Neural progenitor cell (in vitro differentiated cells): ENCODE results near the gene PCDH7. TPM values are rescaled to one million over a fixed set of nuclear protein-coding genes. Genes with fewer than 3 reads are reported as not detected.

Experiments
- DNase-seq: peaks from one replicate; pipeline ENCODE4 v3.0.0-alpha.2; 2016; ENCODE audit warnings: low spot score
- H2AFZ ChIP-seq: fragments of 200-600 bp; sonication (generic); replicated peaks from 2 replicates; pipeline ENCODE4 v1.6.1; 2016; ENCODE audit warnings: antibody characterized with exemption
- H3F3A ChIP-seq: fragments of 200-600 bp; sonication (generic); 2 replicates; pipeline ENCODE4 v1.6.1; 2016; ENCODE audit warnings: antibody characterized with exemption, low read depth
- H3K27ac ChIP-seq: fragments of 200-600 bp; sonication (generic); 2 replicates; pipeline ENCODE4 v1.5.1; 2016; ENCODE audit warnings: mild to moderate bottlenecking
- H3K27me3 ChIP-seq: fragments of 200-600 bp; sonication (generic); 2 replicates; pipeline ENCODE4 v1.6.1; 2016; ENCODE audit warnings: mild to moderate bottlenecking, moderate library complexity
- H3K36me3 ChIP-seq: fragments of 200-600 bp; sonication (generic); 2 replicates; pipeline ENCODE4 v1.5.1; 2016
- H3K4me1 ChIP-seq: fragments of 200-600 bp; sonication (generic); 2 replicates; pipeline ENCODE4 v1.6.1; 2016; ENCODE audit warnings: mixed run types
- H3K4me2 ChIP-seq: fragments of 200-600 bp; sonication (generic); 2 replicates; pipeline ENCODE4 v1.6.1; 2016
- H3K4me3 ChIP-seq: fragments of 200-600 bp; sonication (generic); 2 replicates; pipeline ENCODE4 v1.5.1; 2016
- H3K79me2 ChIP-seq: fragments of 200-600 bp; sonication (generic); 2 replicates; pipeline ENCODE4 v1.6.1; 2016; ENCODE audit warnings: low read depth
- H3K9ac ChIP-seq: fragments of 200-600 bp; sonication (generic); 2 replicates; pipeline ENCODE4 v1.6.1; 2016
- H3K9me3 ChIP-seq: fragments of 200-600 bp; sonication (generic); 2 replicates; pipeline ENCODE4 v1.5.1; 2016; ENCODE audit warnings: low read depth
- H4K20me1 ChIP-seq: fragments of 200-600 bp; sonication (generic); 2 replicates; pipeline ENCODE4 v1.6.1; 2016; ENCODE audit warnings: low read depth
- H3K27ac Mint-ChIP-seq: 3 replicates; pipeline ENCODE4 v1.8.0; 2021; ENCODE audit warnings: mixed read lengths
- H3K27me3 Mint-ChIP-seq: 2 replicates; pipeline ENCODE4 v1.8.0; 2022; ENCODE audit warnings: low read depth, mild to moderate bottlenecking, inconsistent platforms, moderate library complexity, mixed read lengths; ENCODE audit not compliant: insufficient read depth
- H3K36me3 Mint-ChIP-seq: 3 replicates; pipeline ENCODE4 v1.8.0; 2021; ENCODE audit warnings: mixed read lengths
- H3K4me1 Mint-ChIP-seq: 3 replicates; pipeline ENCODE4 v1.8.0; 2021; ENCODE audit warnings: mixed read lengths
- H3K4me3 Mint-ChIP-seq: 3 replicates; pipeline ENCODE4 v1.8.0; 2021; ENCODE audit warnings: mild to moderate bottlenecking, moderate library complexity, mixed read lengths
- H3K9me3 Mint-ChIP-seq: 3 replicates; pipeline ENCODE4 v1.8.0; 2020; ENCODE audit warnings: mixed read lengths
- EZH2 ChIP-seq: fragments of 200-600 bp; sonication (generic); IDR thresholded peaks from 2 replicates; pipeline ENCODE4 v1.6.1; 2017; ENCODE audit warnings: antibody characterized with exemption, mild to moderate bottlenecking, moderate library complexity
- EZH2phosphoT487 ChIP-seq: fragments of 200-600 bp; sonication (generic); IDR thresholded peaks from 2 replicates; pipeline ENCODE4 v1.6.1; 2017; ENCODE audit warnings: antibody characterized with exemption
- total RNA-seq: library from RNA; depleted of rRNA; stranded (reverse); fragments of >200 nt; gene quantifications from 2 replicates; pipeline ENCODE4 v1.2.3, GENCODE V29; 2015; ENCODE audit warnings: low replicate concordance
- TF ChIP-seq, protein P1 (sequence below): fragments of 200-600 bp; sonication (generic); IDR thresholded peaks from 2 replicates; pipeline ENCODE4 v1.5.1; 2017; ENCODE audit warnings: antibody characterized with exemption, mild to moderate bottlenecking

PCDH7 gene
- total RNA-seq, 1 donor from 2014 or later = 7.9 TPM

DNA sequence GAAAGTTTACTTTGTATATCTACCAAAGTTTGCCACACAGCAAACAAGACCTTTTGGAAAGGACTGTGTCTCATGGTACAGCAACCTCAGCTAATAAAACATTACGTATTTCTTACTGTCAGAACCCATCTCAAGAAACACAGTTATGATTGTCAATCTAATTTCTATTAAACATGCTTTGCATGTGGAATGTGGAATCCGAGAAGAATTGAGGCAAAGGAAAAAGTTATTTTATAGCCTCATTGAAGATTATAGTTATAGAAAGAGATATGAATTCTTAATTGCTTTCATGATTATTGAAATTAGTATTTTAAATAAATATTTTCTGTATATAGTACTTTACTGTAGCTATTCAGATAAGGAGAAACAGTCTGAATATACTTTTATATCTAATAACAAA, 5.4 kb downstream of the PCDH7 start:
- Mint-ChIP-seq H3K27me3 (peaks cover 7% of the 10 kb centered on the region), H3K4me3 (peak overlapping the region; percentile 84), H3K36me3 (peaks cover 9% of the 10 kb centered on the region), H3K4me1 (peaks cover 33% of the 10 kb centered on the region), H3K27ac (no peak overlapping the region), H3K9me3 (peaks cover 2% of the 10 kb centered on the region)
- H3K27ac ChIP-seq = no peak overlapping the region
- peaks cover 6% of the 10 kb centered on the region for H3K4me1 ChIP-seq
- peaks cover 17% of the 10 kb centered on the region for H3F3A ChIP-seq
- H3K27me3 ChIP-seq = peaks cover 39% of the 10 kb centered on the region
- H2AFZ ChIP-seq = no peak overlapping the region
- no peak overlapping the region for H3K4me3 ChIP-seq
- H3K4me2 ChIP-seq = peak overlapping the region; percentile 45
- TF ChIP-seq EZH2phosphoT487 = no peak
- peaks cover 8% of the 10 kb centered on the region for H4K20me1 ChIP-seq
- H3K79me2 ChIP-seq = peaks cover 6% of the 10 kb centered on the region
- no peaks in the 10 kb centered on the region for H3K9me3 ChIP-seq
- DNase-seq = no peak
- no peaks in the 10 kb centered on the region for H3K36me3 ChIP-seq
- no peak overlapping the region for H3K9ac ChIP-seq

DNA sequence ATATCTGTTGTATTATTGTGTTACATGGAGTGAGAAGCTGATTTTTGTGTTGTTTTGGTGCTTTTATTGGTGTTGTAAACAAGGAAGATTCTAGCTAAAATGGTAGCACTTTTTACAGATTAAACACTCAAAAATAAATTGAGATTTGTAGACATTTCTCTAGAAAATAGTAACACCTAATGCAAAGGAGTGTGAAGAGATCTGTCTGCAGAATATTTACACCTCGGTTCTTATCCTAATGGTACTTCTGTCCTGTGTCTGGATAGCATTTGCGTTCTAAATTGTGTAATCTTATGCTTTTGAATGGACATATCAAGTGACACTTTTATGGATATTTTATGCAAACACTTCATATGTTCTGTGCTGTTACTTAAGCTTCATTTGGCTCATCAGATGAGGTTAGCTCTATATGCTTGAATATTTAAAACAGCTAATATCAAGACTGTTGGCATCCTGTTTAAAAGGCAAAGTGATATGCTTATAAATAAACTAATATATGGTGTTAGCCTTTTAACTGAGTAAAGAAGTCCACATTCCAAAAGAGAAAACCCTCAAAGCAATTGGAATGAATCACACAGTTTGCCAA, 6.0 kb downstream of the PCDH7 start:
- H3F3A ChIP-seq = peaks cover 11% of the 10 kb centered on the region
- H3K27me3 Mint-ChIP-seq = peaks cover 6% of the 10 kb centered on the region
- peak overlapping the region; percentile 77 for H3K4me3 Mint-ChIP-seq
- peaks cover 6% of the 10 kb centered on the region for H3K4me1 ChIP-seq
- no peaks in the 10 kb centered on the region for H3K9me3 ChIP-seq
- H3K4me1 Mint-ChIP-seq = peaks cover 35% of the 10 kb centered on the region
- no peak overlapping the region for H2AFZ ChIP-seq
- peaks cover 8% of the 10 kb centered on the region for H4K20me1 ChIP-seq
- peaks cover 33% of the 10 kb centered on the region for H3K27me3 ChIP-seq
- TF ChIP-seq EZH2phosphoT487 (no peak), EZH2 (no peak)
- TF ChIP-seq, protein P1, sequence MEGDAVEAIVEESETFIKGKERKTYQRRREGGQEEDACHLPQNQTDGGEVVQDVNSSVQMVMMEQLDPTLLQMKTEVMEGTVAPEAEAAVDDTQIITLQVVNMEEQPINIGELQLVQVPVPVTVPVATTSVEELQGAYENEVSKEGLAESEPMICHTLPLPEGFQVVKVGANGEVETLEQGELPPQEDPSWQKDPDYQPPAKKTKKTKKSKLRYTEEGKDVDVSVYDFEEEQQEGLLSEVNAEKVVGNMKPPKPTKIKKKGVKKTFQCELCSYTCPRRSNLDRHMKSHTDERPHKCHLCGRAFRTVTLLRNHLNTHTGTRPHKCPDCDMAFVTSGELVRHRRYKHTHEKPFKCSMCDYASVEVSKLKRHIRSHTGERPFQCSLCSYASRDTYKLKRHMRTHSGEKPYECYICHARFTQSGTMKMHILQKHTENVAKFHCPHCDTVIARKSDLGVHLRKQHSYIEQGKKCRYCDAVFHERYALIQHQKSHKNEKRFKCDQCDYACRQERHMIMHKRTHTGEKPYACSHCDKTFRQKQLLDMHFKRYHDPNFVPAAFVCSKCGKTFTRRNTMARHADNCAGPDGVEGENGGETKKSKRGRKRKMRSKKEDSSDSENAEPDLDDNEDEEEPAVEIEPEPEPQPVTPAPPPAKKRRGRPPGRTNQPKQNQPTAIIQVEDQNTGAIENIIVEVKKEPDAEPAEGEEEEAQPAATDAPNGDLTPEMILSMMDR = no peak
- no peaks in the 10 kb centered on the region for H3K9me3 Mint-ChIP-seq
- H3K4me2 ChIP-seq = peak overlapping the region; percentile 3
- H3K36me3 Mint-ChIP-seq = peaks cover 9% of the 10 kb centered on the region
- H3K27ac Mint-ChIP-seq = no peak overlapping the region
- H3K9ac ChIP-seq = no peak overlapping the region
- H3K79me2 ChIP-seq = peaks cover 6% of the 10 kb centered on the region
- no peak for DNase-seq
- H3K27ac ChIP-seq = no peak overlapping the region
- H3K36me3 ChIP-seq = no peaks in the 10 kb centered on the region
- H3K4me3 ChIP-seq = no peak overlapping the region

DNA sequence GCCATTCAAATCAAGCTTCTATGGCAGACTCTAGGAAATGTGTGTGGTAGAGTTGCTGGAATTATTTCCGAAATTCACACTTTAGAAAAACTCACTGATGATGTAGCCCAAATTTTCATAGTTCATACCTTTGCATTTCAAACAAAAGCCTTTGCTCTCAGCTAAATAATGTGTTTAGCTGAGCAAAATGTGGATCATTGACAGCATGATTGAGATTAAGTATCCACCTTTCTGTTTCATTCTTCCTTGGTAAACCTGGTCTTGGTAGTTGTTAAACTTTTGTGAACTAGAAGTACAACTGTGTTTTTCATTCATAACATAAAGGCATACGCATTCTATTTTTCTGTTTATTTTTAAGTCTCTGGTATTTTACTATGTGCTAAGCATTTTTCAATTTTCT, 7.2 kb downstream of the PCDH7 start:
- no peaks in the 10 kb centered on the region for H3K9me3 ChIP-seq
- peaks cover 6% of the 10 kb centered on the region for H3K79me2 ChIP-seq
- H2AFZ ChIP-seq = no peak overlapping the region
- no peak for DNase-seq
- peaks cover 6% of the 10 kb centered on the region for H3K4me1 ChIP-seq
- peaks cover 4% of the 10 kb centered on the region for H3K27me3 Mint-ChIP-seq
- H3K4me1 Mint-ChIP-seq = peaks cover 35% of the 10 kb centered on the region
- H3K27ac Mint-ChIP-seq = no peak overlapping the region
- peak overlapping the region; percentile 55 for H3K4me3 Mint-ChIP-seq
- H3F3A ChIP-seq = peaks cover 8% of the 10 kb centered on the region
- no peak overlapping the region for H3K9ac ChIP-seq
- H3K36me3 ChIP-seq = no peaks in the 10 kb centered on the region
- no peak overlapping the region for H3K4me2 ChIP-seq
- H3K4me3 ChIP-seq = no peak overlapping the region
- peaks cover 8% of the 10 kb centered on the region for H4K20me1 ChIP-seq
- peaks cover 21% of the 10 kb centered on the region for H3K27me3 ChIP-seq
- H3K9me3 Mint-ChIP-seq = no peaks in the 10 kb centered on the region
- peaks cover 10% of the 10 kb centered on the region for H3K36me3 Mint-ChIP-seq
- no peak overlapping the region for H3K27ac ChIP-seq
- TF ChIP-seq, protein P1 = no peak
- TF ChIP-seq EZH2 (no peak), EZH2phosphoT487 (no peak)

DNA sequence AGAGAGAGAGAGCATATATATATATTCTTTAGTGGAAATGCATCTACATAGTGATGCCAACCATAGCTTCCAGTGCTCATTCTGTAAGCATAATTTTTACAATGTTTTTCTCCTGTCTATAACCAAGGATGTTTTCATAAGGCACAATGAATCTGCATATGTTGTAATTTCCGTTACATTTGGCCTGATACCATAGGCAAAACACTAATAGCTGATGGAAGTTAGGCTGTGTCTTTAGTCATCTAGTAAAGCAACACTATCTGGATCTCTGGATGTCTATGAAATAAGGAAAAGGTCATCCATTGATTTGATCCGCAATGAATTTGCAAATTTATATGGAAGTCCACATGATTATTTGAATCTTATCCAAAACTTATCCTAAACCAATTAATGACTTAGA, 8.1 kb downstream of the PCDH7 start:
- TF ChIP-seq, protein P1 = no peak
- Mint-ChIP-seq H3K9me3 (no peaks in the 10 kb centered on the region), H3K27ac (no peak overlapping the region), H3K27me3 (peaks cover 2% of the 10 kb centered on the region), H3K4me1 (peaks cover 28% of the 10 kb centered on the region), H3K36me3 (peaks cover 7% of the 10 kb centered on the region), H3K4me3 (no peak overlapping the region)
- Histone ChIP-seq H3K4me3 (no peak overlapping the region), H3K27ac (no peak overlapping the region), H3F3A (peaks cover 8% of the 10 kb centered on the region), H4K20me1 (peaks cover 6% of the 10 kb centered on the region), H2AFZ (no peak overlapping the region), H3K9ac (no peak overlapping the region), H3K4me2 (no peak overlapping the region), H3K27me3 (peaks cover 12% of the 10 kb centered on the region), H3K36me3 (no peaks in the 10 kb centered on the region), H3K79me2 (peaks cover 6% of the 10 kb centered on the region), H3K9me3 (no peaks in the 10 kb centered on the region), H3K4me1 (peaks cover 6% of the 10 kb centered on the region)
- no peak for DNase-seq
